Frontal cortex (tissue), 1 donor: Measurements from ENCODE around the gene TCEAL2. TPM values are rescaled to one million over a fixed set of nuclear protein-coding genes. Genes with fewer than 3 reads are reported as not detected.

Experiments used
- total RNA-seq: library from RNA; depleted of rRNA; stranded (reverse); fragments of >200 nt; gene quantifications from one replicate; pipeline ENCODE4 v1.2.3, GENCODE V29; 2014

Gene TCEAL2
- total RNA-seq, 1 donor from 2014 or later: 33.4 TPM

Other genes with a start within 250 kb of the TCEAL2 start
- gene ZMAT1, start 193.7 kb upstream of the TCEAL2 start, total RNA-seq: 6.5 TPM
- 9.4 TPM for gene TCEAL6, start 16.8 kb downstream of the TCEAL2 start, total RNA-seq
- 55.4 TPM for gene BEX5, start 30.3 kb downstream of the TCEAL2 start, total RNA-seq
- not detected for gene TCP11X1, start 89.6 kb downstream of the TCEAL2 start, total RNA-seq
- gene NXF2, start 121.5 kb downstream of the TCEAL2 start, total RNA-seq: not detected